PC-3 (cell line): ENCODE results near the gene GRHPR.

Source experiments
- EZH2phosphoT487 ChIP-seq: fragments of 300-600 bp; sonication (generic); IDR thresholded peaks from 2 replicates; pipeline ENCODE4 v1.6.1; 2018; ENCODE audit warnings: mild to moderate bottlenecking, antibody characterized with exemption, low read length, borderline replicate concordance
- TF ChIP-seq, protein P1 (sequence below): fragments of 300-600 bp; sonication (generic); conservative IDR thresholded peaks from 2 replicates; pipeline ENCODE4 v1.5.1; 2017; ENCODE audit warnings: antibody characterized with exemption, low read depth, mild to moderate bottlenecking, low read length

GRCh38 chr9:37373621-37374020 is 48.9 kb upstream of the GRHPR start:
- TF ChIP-seq, protein P1, sequence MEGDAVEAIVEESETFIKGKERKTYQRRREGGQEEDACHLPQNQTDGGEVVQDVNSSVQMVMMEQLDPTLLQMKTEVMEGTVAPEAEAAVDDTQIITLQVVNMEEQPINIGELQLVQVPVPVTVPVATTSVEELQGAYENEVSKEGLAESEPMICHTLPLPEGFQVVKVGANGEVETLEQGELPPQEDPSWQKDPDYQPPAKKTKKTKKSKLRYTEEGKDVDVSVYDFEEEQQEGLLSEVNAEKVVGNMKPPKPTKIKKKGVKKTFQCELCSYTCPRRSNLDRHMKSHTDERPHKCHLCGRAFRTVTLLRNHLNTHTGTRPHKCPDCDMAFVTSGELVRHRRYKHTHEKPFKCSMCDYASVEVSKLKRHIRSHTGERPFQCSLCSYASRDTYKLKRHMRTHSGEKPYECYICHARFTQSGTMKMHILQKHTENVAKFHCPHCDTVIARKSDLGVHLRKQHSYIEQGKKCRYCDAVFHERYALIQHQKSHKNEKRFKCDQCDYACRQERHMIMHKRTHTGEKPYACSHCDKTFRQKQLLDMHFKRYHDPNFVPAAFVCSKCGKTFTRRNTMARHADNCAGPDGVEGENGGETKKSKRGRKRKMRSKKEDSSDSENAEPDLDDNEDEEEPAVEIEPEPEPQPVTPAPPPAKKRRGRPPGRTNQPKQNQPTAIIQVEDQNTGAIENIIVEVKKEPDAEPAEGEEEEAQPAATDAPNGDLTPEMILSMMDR, result no peak
- no peak for TF ChIP-seq EZH2phosphoT487
